ENCODE results near the gene TRMT61B. TPM values are rescaled to one million over a fixed set of nuclear protein-coding genes. Genes with fewer than 3 reads are reported as not detected.

Gene TRMT61B
- total RNA-seq, result 10 to 100 TPM in 1 of 2 donors, 1 to 10 TPM in 1; 6.0 to 13.6 TPM

- TF ChIP-seq, protein P1, sequence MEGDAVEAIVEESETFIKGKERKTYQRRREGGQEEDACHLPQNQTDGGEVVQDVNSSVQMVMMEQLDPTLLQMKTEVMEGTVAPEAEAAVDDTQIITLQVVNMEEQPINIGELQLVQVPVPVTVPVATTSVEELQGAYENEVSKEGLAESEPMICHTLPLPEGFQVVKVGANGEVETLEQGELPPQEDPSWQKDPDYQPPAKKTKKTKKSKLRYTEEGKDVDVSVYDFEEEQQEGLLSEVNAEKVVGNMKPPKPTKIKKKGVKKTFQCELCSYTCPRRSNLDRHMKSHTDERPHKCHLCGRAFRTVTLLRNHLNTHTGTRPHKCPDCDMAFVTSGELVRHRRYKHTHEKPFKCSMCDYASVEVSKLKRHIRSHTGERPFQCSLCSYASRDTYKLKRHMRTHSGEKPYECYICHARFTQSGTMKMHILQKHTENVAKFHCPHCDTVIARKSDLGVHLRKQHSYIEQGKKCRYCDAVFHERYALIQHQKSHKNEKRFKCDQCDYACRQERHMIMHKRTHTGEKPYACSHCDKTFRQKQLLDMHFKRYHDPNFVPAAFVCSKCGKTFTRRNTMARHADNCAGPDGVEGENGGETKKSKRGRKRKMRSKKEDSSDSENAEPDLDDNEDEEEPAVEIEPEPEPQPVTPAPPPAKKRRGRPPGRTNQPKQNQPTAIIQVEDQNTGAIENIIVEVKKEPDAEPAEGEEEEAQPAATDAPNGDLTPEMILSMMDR (IDR thresholded peaks at IDR 0.05), result peak; percentile 11
- H3K4me1 ChIP-seq (ENCODE audit: control insufficient read depth in 1 of 2, low read depth in 2 of 2), result peaks cover 24 to 31% of the 10 kb centered on the region in 2 donors
- H3K4me3 ChIP-seq, result peak within 1 kb of the TSS; percentile 97
- H3K27me3 ChIP-seq (replicated peaks; ENCODE audit: insufficient read depth), result no peaks in the 10 kb centered on the region
- ATAC-seq (ENCODE audit: insufficient number of reproducible peaks, low FRiP score, low read depth) (peak; percentile 77), DNase-seq (ENCODE audit: low spot score) (peak; percentile 87)
- no peaks in the 10 kb centered on the region for H3K36me3 ChIP-seq
- peak within 1 kb of the TSS; percentile 68 to 80 for H3K27ac ChIP-seq
- no peaks in the 10 kb centered on the region for H3K9me3 ChIP-seq
Observed at GRCh38 chr2:28870146-28870891, at the start of gene TRMT61B. TRMT61B (minus strand) TSS chr2:28870309; CDS start chr2:28870277, 32 bp downstream.

DNA sequence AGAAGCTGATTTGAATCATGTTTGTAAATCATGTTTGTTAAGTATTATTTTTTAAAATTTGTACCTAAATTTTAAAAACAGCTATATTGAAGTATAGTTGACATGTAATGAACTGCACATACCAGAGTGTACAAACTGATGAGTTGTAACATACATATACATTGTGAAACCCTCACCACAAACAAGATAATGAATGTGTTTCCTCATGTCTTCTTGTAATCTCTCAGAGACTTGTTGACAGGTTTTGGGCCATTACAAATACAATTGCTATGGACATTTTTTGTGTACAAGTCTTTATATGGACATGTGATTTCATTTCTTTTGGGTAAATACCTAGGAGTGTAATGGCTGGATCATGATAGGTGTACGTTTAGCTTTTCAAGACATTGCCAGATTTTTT is 45.8 kb upstream of the TRMT61B start:
- ATAC-seq (ENCODE audit: insufficient number of reproducible peaks, low FRiP score, low read depth) (no peak), DNase-seq (ENCODE audit: low spot score) (no peak)
- H3K27me3 ChIP-seq (replicated peaks; ENCODE audit: insufficient read depth), result no peaks in the 10 kb centered on the region
- TF ChIP-seq, protein P1 (IDR thresholded peaks at IDR 0.05), result no peak
- no peak overlapping the region for H3K27ac ChIP-seq
- no peaks in the 10 kb centered on the region for H3K4me1 ChIP-seq (ENCODE audit: control insufficient read depth in 1 of 2, low read depth in 2 of 2)
- H3K36me3 ChIP-seq, result peaks cover 16% of the 10 kb centered on the region
- no peaks in the 10 kb centered on the region for H3K9me3 ChIP-seq
- H3K4me3 ChIP-seq, result no peak overlapping the region

DNA sequence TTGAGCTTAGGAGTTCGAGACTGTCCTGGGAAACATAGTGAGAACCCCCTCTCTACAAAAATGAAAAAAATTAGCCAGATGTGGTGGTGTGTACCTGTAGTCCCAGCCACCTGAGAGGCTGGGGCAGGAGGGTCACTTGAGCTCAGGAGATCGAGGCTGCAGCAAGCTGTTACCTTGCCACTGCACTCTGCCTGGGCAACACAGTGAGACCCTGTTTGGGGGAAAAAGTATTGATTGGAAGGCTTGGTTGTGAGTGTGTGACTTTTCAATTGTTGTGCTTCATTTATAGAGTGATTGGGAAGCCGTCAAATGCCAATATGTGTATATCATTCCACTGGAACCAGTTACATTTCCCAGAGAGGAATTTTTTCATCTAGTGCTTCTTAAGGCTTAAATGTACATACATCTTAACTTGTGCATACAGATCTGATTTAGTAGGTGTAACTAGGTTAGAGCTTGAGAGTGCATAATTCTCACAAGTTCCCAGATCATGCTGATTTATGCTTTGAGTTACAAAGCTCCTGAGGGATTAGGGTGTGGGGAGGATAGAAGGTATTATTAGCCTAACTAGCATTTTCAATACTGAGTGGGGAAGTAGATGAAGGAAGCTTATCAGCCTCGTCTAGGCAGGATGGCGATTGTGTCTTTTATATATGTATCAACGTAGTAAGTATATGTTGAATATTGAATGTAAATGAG is 39.7 kb upstream of the TRMT61B start:
- peaks cover 34% of the 10 kb centered on the region for H3K36me3 ChIP-seq
- H3K27me3 ChIP-seq (replicated peaks; ENCODE audit: insufficient read depth), result no peaks in the 10 kb centered on the region
- H3K4me3 ChIP-seq, result no peak overlapping the region
- H3K4me1 ChIP-seq (ENCODE audit: control insufficient read depth in 1 of 2, low read depth in 2 of 2), result no peaks in the 10 kb centered on the region
- H3K27ac ChIP-seq, result no peak overlapping the region
- H3K9me3 ChIP-seq, result no peaks in the 10 kb centered on the region
- ATAC-seq (ENCODE audit: insufficient number of reproducible peaks, low FRiP score, low read depth), result no peak
- TF ChIP-seq, protein P1 (IDR thresholded peaks at IDR 0.05), result no peak
- no peak for DNase-seq (ENCODE audit: low spot score)

DNA sequence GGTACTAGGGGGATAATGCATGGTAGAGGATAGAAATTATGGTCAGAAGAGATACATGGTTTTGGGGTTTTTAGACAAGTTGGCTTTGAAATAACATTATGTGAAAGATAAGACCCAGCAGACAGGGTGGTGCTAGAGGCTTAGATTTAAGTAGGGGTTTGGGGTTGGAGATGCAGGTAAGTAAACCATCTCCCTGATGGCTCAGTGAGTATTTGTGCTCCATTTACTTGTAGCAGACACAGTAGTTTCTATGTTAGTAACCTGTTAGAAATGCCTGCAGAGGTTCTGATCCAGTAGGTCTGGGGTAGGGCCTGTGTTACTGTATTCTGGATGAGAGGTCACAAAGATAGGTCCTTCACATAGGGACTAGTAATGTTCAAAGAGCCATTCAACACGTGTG is 38.1 kb upstream of the TRMT61B start:
- Histone ChIP-seq H3K4me1 (ENCODE audit: control insufficient read depth in 1 of 2, low read depth in 2 of 2) (no peaks in the 10 kb centered on the region), H3K36me3 (peaks cover 26% of the 10 kb centered on the region), H3K27me3 (replicated peaks; ENCODE audit: insufficient read depth) (no peaks in the 10 kb centered on the region), H3K27ac (no peak overlapping the region), H3K9me3 (no peaks in the 10 kb centered on the region), H3K4me3 (no peak overlapping the region)
- TF ChIP-seq, protein P1 (IDR thresholded peaks at IDR 0.05), result no peak
- DNase-seq (ENCODE audit: low spot score) (no peak), ATAC-seq (ENCODE audit: insufficient number of reproducible peaks, low FRiP score, low read depth) (no peak)

DNA sequence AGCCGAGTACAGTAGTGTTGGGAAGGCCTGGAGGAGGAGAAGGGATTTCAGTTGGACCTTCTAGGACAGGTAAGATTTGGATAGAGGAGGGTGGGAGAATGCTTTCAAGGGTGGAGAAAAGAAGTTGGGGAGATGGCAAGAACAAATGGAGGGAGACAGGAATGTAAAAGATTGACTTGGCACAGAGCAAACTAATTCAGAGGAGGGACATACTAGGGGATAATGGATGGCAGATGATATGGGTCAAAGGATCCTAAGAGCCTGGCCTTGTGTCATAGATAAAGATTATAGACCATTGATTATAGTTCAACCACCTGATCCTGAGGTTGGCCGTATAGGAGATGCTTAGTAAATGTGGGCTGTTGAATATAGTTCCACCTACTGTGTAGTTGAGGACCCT is 36.7 kb upstream of the TRMT61B start:
- TF ChIP-seq, protein P1 (IDR thresholded peaks at IDR 0.05), result no peak
- H3K27ac ChIP-seq, result no peak overlapping the region
- H3K27me3 ChIP-seq (replicated peaks; ENCODE audit: insufficient read depth), result no peaks in the 10 kb centered on the region
- no peak for ATAC-seq (ENCODE audit: insufficient number of reproducible peaks, low FRiP score, low read depth)
- H3K4me1 ChIP-seq (ENCODE audit: control insufficient read depth in 1 of 2, low read depth in 2 of 2), result no peaks in the 10 kb centered on the region
- DNase-seq (ENCODE audit: low spot score), result no peak
- no peaks in the 10 kb centered on the region for H3K9me3 ChIP-seq
- no peak overlapping the region for H3K4me3 ChIP-seq
- peaks cover 21% of the 10 kb centered on the region for H3K36me3 ChIP-seq
